Measurements from ENCODE around the gene KASH5. TPM values are rescaled to one million over a fixed set of nuclear protein-coding genes. Genes with fewer than 3 reads are reported as not detected.

Gene KASH5
- total RNA-seq, 1 experiment from 2014 or later = 0.42 TPM

DNA sequence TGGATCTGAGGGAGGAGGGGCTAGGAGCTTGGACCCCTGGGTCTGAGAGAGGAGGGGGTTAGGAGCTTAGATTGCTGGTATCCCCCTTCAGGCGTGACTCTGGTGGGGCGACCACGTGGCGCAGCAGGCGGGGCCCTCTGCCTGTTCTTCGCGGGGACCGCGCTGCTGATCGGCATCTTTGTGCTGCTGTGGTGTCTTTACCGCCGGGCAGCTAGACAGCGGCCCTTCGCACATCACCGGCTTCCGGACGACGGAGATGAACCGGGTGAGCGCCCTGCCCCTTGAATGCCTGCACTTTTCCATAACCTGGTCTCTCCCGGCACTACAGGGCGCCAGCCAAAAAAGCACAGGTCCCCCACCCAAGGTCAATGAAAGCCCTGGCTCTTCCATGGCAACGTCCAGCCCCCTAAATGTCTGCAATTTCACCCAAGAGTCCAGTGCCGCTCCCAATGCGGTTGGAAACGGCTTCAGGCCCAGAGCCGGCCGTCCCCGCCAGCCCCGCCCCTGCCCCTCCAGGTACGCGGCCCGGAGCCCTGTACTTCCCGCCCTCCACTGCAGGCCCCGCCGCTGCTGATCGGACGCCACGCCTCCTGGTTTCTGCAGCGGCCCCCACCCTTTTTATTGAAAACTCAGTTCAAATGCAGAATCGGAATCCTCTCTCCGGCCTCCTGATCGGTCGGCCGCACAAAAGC, 40.0 kb downstream of the KASH5 start (continued):
- TF ChIP-seq, protein P1, sequence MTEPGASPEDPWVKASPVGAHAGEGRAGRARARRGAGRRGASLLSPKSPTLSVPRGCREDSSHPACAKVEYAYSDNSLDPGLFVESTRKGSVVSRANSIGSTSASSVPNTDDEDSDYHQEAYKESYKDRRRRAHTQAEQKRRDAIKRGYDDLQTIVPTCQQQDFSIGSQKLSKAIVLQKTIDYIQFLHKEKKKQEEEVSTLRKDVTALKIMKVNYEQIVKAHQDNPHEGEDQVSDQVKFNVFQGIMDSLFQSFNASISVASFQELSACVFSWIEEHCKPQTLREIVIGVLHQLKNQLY (CRISPR knock-in tag; IDR thresholded peaks at IDR 0.05) = no peak
- TF ChIP-seq, protein P2, sequence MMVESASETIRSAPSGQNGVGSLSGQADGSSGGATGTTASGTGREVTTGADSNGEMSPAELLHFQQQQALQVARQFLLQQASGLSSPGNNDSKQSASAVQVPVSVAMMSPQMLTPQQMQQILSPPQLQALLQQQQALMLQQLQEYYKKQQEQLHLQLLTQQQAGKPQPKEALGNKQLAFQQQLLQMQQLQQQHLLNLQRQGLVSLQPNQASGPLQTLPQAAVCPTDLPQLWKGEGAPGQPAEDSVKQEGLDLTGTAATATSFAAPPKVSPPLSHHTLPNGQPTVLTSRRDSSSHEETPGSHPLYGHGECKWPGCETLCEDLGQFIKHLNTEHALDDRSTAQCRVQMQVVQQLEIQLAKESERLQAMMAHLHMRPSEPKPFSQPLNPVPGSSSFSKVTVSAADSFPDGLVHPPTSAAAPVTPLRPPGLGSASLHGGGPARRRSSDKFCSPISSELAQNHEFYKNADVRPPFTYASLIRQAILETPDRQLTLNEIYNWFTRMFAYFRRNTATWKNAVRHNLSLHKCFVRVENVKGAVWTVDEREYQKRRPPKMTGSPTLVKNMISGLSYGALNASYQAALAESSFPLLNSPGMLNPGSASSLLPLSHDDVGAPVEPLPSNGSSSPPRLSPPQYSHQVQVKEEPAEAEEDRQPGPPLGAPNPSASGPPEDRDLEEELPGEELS (CRISPR knock-in tag; IDR thresholded peaks at IDR 0.05) = no peak
- TF ChIP-seq, protein P3, sequence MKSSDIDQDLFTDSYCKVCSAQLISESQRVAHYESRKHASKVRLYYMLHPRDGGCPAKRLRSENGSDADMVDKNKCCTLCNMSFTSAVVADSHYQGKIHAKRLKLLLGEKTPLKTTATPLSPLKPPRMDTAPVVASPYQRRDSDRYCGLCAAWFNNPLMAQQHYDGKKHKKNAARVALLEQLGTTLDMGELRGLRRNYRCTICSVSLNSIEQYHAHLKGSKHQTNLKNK (CRISPR knock-in tag; IDR thresholded peaks at IDR 0.05) = no peak
- TF ChIP-seq CREB1 (CRISPR knock-in tag; IDR thresholded peaks at IDR 0.05) (0 out of 2 replicates have a peak, but pooled peaks have one; percentile 22), OVOL2 (CRISPR knock-in tag; IDR thresholded peaks at IDR 0.05; ENCODE audit: borderline replicate concordance) (no peak), ZNF416 (CRISPR knock-in tag; IDR thresholded peaks at IDR 0.05) (0 out of 2 replicates have a peak, but pooled peaks have one; percentile 4), GTF2I (CRISPR knock-in tag; conservative IDR thresholded peaks at IDR 0.05) (no peak), NR3C1 (CRISPR knock-in tag; conservative IDR thresholded peaks at IDR 0.05; ENCODE audit: low read depth) (no peak), CBFB (CRISPR knock-in tag; IDR thresholded peaks at IDR 0.05; ENCODE audit: low read depth) (no peak), EMX1 (CRISPR knock-in tag; IDR thresholded peaks at IDR 0.05) (no peak), MYBL2 (CRISPR knock-in tag; IDR thresholded peaks at IDR 0.05) (no peak), JUN (CRISPR knock-in tag; IDR thresholded peaks at IDR 0.05) (no peak), SP1 (CRISPR knock-in tag; conservative IDR thresholded peaks at IDR 0.05) (peak; percentile 62; the same call in 1 of the 2 replicates), ZNF423 (CRISPR knock-in tag; IDR thresholded peaks at IDR 0.05) (no peak), ZNF317 (CRISPR knock-in tag; IDR thresholded peaks at IDR 0.05; ENCODE audit: borderline replicate concordance, low read depth) (no peak), ELF4 (CRISPR knock-in tag; IDR thresholded peaks at IDR 0.05; ENCODE audit: low read depth) (no peak), RORB (CRISPR knock-in tag; IDR thresholded peaks at IDR 0.05) (no peak), FOXP1 (CRISPR knock-in tag; IDR thresholded peaks at IDR 0.05; ENCODE audit: borderline replicate concordance) (peak; percentile 72; the same call in 1 of the 2 replicates), JAZF1 (CRISPR knock-in tag; IDR thresholded peaks at IDR 0.05) (no peak)
- TF ChIP-seq, protein P4, sequence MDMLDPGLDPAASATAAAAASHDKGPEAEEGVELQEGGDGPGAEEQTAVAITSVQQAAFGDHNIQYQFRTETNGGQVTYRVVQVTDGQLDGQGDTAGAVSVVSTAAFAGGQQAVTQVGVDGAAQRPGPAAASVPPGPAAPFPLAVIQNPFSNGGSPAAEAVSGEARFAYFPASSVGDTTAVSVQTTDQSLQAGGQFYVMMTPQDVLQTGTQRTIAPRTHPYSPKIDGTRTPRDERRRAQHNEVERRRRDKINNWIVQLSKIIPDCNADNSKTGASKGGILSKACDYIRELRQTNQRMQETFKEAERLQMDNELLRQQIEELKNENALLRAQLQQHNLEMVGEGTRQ (CRISPR knock-in tag; IDR thresholded peaks at IDR 0.05) = peak; percentile 61
- TF ChIP-seq, protein P5, sequence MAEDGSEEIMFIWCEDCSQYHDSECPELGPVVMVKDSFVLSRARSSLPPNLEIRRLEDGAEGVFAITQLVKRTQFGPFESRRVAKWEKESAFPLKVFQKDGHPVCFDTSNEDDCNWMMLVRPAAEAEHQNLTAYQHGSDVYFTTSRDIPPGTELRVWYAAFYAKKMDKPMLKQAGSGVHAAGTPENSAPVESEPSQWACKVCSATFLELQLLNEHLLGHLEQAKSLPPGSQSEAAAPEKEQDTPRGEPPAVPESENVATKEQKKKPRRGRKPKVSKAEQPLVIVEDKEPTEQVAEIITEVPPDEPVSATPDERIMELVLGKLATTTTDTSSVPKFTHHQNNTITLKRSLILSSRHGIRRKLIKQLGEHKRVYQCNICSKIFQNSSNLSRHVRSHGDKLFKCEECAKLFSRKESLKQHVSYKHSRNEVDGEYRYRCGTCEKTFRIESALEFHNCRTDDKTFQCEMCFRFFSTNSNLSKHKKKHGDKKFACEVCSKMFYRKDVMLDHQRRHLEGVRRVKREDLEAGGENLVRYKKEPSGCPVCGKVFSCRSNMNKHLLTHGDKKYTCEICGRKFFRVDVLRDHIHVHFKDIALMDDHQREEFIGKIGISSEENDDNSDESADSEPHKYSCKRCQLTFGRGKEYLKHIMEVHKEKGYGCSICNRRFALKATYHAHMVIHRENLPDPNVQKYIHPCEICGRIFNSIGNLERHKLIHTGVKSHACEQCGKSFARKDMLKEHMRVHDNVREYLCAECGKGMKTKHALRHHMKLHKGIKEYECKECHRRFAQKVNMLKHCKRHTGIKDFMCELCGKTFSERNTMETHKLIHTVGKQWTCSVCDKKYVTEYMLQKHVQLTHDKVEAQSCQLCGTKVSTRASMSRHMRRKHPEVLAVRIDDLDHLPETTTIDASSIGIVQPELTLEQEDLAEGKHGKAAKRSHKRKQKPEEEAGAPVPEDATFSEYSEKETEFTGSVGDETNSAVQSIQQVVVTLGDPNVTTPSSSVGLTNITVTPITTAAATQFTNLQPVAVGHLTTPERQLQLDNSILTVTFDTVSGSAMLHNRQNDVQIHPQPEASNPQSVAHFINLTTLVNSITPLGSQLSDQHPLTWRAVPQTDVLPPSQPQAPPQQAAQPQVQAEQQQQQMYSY (CRISPR knock-in tag; IDR thresholded peaks at IDR 0.05) = peak; percentile 66
- TF ChIP-seq, protein P6, sequence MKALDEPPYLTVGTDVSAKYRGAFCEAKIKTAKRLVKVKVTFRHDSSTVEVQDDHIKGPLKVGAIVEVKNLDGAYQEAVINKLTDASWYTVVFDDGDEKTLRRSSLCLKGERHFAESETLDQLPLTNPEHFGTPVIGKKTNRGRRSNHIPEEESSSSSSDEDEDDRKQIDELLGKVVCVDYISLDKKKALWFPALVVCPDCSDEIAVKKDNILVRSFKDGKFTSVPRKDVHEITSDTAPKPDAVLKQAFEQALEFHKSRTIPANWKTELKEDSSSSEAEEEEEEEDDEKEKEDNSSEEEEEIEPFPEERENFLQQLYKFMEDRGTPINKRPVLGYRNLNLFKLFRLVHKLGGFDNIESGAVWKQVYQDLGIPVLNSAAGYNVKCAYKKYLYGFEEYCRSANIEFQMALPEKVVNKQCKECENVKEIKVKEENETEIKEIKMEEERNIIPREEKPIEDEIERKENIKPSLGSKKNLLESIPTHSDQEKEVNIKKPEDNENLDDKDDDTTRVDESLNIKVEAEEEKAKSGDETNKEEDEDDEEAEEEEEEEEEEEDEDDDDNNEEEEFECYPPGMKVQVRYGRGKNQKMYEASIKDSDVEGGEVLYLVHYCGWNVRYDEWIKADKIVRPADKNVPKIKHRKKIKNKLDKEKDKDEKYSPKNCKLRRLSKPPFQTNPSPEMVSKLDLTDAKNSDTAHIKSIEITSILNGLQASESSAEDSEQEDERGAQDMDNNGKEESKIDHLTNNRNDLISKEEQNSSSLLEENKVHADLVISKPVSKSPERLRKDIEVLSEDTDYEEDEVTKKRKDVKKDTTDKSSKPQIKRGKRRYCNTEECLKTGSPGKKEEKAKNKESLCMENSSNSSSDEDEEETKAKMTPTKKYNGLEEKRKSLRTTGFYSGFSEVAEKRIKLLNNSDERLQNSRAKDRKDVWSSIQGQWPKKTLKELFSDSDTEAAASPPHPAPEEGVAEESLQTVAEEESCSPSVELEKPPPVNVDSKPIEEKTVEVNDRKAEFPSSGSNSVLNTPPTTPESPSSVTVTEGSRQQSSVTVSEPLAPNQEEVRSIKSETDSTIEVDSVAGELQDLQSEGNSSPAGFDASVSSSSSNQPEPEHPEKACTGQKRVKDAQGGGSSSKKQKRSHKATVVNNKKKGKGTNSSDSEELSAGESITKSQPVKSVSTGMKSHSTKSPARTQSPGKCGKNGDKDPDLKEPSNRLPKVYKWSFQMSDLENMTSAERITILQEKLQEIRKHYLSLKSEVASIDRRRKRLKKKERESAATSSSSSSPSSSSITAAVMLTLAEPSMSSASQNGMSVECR (CRISPR knock-in tag; IDR thresholded peaks at IDR 0.05; ENCODE audit: borderline replicate concordance) = no peak; the same call in 1 of the 2 replicates
- TF ChIP-seq, protein P7, sequence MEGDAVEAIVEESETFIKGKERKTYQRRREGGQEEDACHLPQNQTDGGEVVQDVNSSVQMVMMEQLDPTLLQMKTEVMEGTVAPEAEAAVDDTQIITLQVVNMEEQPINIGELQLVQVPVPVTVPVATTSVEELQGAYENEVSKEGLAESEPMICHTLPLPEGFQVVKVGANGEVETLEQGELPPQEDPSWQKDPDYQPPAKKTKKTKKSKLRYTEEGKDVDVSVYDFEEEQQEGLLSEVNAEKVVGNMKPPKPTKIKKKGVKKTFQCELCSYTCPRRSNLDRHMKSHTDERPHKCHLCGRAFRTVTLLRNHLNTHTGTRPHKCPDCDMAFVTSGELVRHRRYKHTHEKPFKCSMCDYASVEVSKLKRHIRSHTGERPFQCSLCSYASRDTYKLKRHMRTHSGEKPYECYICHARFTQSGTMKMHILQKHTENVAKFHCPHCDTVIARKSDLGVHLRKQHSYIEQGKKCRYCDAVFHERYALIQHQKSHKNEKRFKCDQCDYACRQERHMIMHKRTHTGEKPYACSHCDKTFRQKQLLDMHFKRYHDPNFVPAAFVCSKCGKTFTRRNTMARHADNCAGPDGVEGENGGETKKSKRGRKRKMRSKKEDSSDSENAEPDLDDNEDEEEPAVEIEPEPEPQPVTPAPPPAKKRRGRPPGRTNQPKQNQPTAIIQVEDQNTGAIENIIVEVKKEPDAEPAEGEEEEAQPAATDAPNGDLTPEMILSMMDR (IDR thresholded peaks at IDR 0.05) = no peak
- TF ChIP-seq, protein P8, sequence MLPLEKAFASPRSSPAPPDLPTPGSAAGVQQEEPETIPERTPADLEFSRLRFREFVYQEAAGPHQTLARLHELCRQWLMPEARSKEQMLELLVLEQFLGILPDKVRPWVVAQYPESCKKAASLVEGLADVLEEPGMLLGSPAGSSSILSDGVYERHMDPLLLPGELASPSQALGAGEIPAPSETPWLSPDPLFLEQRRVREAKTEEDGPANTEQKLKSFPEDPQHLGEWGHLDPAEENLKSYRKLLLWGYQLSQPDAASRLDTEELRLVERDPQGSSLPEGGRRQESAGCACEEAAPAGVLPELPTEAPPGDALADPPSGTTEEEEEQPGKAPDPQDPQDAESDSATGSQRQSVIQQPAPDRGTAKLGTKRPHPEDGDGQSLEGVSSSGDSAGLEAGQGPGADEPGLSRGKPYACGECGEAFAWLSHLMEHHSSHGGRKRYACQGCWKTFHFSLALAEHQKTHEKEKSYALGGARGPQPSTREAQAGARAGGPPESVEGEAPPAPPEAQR (CRISPR knock-in tag; IDR thresholded peaks at IDR 0.05) = no peak
